Central memory CD8-positive, alpha-beta T cell (primary cell): Measurements from ENCODE around the gene LRPAP1.
"Not testable (repeated sequence)": the region's sequence is repeated elsewhere in the genome, so short reads cannot be mapped to it uniquely, and the experiment has no call there.

Experiments
- ATAC-seq: fragments of 150-1000 bp; cut with Tn5 transposase; replicated peaks from 2 replicates; pipeline ENCODE4 v1.10.0; 2022; ENCODE audit warnings: mild to moderate bottlenecking, moderate FRiP score, moderate number of reproducible peaks; ENCODE audit not compliant: poor library complexity, severe bottlenecking; ENCODE audit errors: extremely low read depth
- DNase-seq, 2 donors: peaks; one replicate each; pipeline ENCODE4 v3.0.0; 2021; ENCODE audit warnings: low spot score in 2 of 2
- H3K27ac Mint-ChIP-seq: one replicate; pipeline ENCODE4 v1.8.0; 2022; ENCODE audit warnings: low read depth, mild to moderate bottlenecking, moderate library complexity, mixed read lengths
- H3K27me3 Mint-ChIP-seq: one replicate; pipeline ENCODE4 v1.8.0; 2022; ENCODE audit warnings: mixed read lengths
- H3K36me3 Mint-ChIP-seq: one replicate; pipeline ENCODE4 v1.8.0; 2022; ENCODE audit warnings: mild to moderate bottlenecking, moderate library complexity, mixed read lengths; ENCODE audit not compliant: insufficient read depth
- H3K4me1 Mint-ChIP-seq: one replicate; pipeline ENCODE4 v1.8.0; 2022; ENCODE audit warnings: mixed read lengths
- H3K4me3 Mint-ChIP-seq: one replicate; pipeline ENCODE4 v1.8.0; 2022; ENCODE audit warnings: mild to moderate bottlenecking, moderate library complexity, mixed read lengths
- H3K9me3 Mint-ChIP-seq: one replicate; pipeline ENCODE4 v1.8.0; 2022; ENCODE audit warnings: mixed read lengths

The LRPAP1 gene

GRCh38 chr4:3557088-3557492, 24.9 kb upstream of the LRPAP1 start:
- not testable (repeated sequence) for H3K4me1 Mint-ChIP-seq, H3K9me3 Mint-ChIP-seq, H3K27ac Mint-ChIP-seq, H3K36me3 Mint-ChIP-seq, H3K27me3 Mint-ChIP-seq, ATAC-seq, DNase-seq, H3K4me3 Mint-ChIP-seq

DNA sequence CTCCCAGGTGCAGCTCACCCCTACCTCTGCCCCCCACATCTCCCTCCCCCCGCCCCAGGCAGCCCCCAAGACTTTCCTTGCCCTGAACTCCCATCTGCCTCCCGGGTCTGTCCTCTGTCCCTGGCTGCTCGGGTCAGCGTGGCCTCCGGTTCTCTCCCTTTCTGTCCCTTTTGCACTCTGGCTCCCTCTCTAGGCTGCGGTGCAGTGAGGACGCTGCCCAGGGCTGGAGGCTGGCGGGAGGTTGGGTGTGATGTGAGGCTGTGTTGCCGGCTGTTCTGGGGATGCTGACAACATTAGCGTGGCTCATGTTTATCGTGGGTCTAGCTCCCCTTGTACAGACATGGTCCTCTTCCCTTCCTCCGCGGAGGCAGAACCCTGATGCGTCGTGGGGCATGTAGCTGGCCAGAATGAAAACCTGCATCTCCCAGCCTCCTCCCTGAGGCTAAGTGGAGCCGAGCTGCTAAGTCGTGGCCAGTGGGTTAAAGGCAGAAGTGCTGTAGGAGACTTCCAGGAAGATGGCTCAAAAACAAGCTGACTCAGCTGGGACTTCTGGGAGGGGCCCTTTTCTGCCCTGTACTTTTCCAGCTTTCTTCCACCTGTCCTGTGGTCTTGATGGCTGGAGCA, 24.1 kb upstream of the LRPAP1 start:
- H3K9me3 Mint-ChIP-seq, DNase-seq, H3K4me3 Mint-ChIP-seq, H3K36me3 Mint-ChIP-seq, H3K27ac Mint-ChIP-seq, ATAC-seq, H3K4me1 Mint-ChIP-seq, H3K27me3 Mint-ChIP-seq: not testable (repeated sequence)

GRCh38 chr4:3555459-3556070, 23.3 kb upstream of the LRPAP1 start:
- not testable (repeated sequence) for H3K9me3 Mint-ChIP-seq, H3K4me1 Mint-ChIP-seq, H3K4me3 Mint-ChIP-seq, H3K36me3 Mint-ChIP-seq, DNase-seq, ATAC-seq, H3K27ac Mint-ChIP-seq, H3K27me3 Mint-ChIP-seq

DNA sequence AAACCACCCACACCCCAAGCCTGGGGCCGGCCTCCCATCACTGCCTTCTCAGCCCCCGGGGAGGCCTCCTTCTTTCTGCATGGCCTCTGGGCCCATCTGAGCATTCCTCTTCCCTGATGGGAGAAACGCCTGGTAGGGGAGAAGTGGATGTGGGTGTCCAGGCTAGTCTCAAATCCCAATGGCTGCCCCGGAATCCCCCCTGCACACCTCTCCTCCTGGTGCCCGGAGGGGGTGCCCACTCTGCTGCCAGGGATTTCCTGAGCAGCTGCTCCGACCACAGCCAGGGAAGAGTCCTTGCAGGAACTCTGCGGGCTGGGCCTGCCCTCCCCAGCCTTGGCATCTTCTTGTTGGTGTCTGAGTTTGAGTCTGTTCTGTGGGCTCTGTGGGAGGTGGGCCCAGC, 19.1 kb upstream of the LRPAP1 start:
- ATAC-seq, H3K27ac Mint-ChIP-seq, H3K4me3 Mint-ChIP-seq, H3K9me3 Mint-ChIP-seq, H3K36me3 Mint-ChIP-seq, H3K4me1 Mint-ChIP-seq, DNase-seq: not testable (repeated sequence)
- H3K27me3 Mint-ChIP-seq = peaks cover 10% of the 10 kb centered on the region

DNA sequence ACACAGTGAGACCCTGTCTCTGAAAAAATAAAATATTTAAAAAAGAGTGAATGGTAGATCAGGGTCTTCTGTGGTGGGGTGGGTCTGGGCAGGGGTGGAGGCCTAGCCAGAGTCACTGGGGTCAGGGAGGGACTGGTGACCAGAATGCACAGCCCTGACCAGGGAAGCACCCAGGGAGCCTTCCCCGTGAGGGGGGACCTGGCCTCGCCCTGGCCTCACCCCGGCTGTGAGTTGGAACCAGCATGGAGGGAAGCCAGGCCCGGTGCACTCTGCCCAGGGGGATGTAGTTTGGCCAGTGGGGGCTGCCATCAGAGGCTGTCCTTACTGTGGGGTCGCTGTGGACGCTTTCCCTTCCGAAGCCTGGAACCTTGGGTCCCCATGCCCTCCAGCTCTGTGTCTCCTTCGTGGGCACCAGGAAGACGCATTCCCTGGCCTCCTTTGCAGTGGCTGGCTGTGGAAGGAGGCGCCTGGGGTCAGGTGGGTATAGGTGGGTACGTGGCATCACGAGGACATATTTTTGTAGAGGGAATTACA, 18.6 kb upstream of the LRPAP1 start:
- H3K9me3 Mint-ChIP-seq, H3K4me1 Mint-ChIP-seq, H3K4me3 Mint-ChIP-seq, H3K36me3 Mint-ChIP-seq, DNase-seq, ATAC-seq, H3K27ac Mint-ChIP-seq: not testable (repeated sequence)
- peaks cover 10% of the 10 kb centered on the region for H3K27me3 Mint-ChIP-seq

DNA sequence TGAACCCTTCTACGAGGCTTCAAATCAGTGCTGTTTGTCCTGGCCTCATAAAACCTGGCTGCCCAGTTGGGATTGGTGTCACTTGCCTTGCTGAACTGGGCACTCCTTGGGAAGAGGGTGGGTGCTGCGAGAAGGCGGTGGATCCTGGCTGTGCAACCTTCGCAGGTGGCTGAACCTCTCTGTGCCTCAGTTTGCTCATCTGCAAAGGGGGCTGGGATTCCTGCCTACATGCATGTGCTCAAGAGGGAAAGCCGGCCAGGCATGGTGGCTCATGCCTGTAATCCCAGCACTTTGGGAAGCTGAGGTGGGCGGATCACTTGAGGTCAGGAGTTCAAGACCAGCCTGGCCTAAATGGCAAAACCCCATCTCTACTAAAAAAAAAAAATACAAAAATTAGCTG, 17.8 kb upstream of the LRPAP1 start:
- not testable (repeated sequence) for H3K9me3 Mint-ChIP-seq

GRCh38 chr4:3549694-3550001, 17.4 kb upstream of the LRPAP1 start:
- not testable (repeated sequence) for ATAC-seq, H3K36me3 Mint-ChIP-seq, H3K4me1 Mint-ChIP-seq, H3K27ac Mint-ChIP-seq, H3K9me3 Mint-ChIP-seq, H3K4me3 Mint-ChIP-seq, DNase-seq
- peaks cover 10% of the 10 kb centered on the region for H3K27me3 Mint-ChIP-seq

More for the DNA sequence above, 17.8 kb upstream of the LRPAP1 start:
- H3K27me3 Mint-ChIP-seq = peaks cover 10% of the 10 kb centered on the region
- not testable (repeated sequence) for H3K27ac Mint-ChIP-seq, H3K4me3 Mint-ChIP-seq, H3K36me3 Mint-ChIP-seq, DNase-seq, H3K4me1 Mint-ChIP-seq, ATAC-seq

DNA sequence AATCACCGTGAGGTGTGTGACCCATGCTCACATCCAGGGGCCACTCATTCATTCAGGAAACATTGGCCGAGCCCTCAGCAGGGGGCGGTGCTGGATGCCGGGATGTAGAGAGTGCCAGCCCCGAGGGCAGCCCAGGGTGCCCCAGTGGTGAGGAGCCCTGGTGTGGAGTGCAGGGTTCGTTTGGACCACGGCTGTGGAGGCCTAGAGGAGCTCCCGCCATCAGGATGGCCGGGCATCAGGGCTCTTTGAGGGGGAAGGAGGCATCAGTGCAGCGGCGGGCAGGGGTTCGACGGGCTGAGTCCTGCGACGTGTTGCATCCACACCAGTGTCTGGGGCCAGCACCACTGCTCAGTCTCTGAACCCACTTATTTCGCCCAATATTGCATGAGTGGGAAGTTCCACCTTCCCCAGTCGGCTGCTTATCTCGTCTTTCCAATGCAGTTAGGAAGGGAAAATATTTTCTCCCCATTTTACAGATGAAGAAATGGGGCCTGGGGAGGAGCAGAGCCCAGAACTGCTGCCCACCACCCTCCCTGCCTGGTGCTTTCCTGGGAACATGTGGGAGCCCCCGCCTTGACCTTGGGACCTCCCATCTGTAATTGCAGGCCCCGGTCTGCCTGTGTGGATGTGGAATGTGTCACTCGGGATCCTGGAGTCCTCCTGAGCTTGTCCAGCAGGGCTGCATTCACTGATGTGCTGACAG, 16.9 kb upstream of the LRPAP1 start:
- not testable (repeated sequence) for ATAC-seq, H3K4me1 Mint-ChIP-seq, H3K27ac Mint-ChIP-seq, H3K4me3 Mint-ChIP-seq, H3K9me3 Mint-ChIP-seq, H3K36me3 Mint-ChIP-seq, DNase-seq
- peaks cover 10% of the 10 kb centered on the region for H3K27me3 Mint-ChIP-seq

DNA sequence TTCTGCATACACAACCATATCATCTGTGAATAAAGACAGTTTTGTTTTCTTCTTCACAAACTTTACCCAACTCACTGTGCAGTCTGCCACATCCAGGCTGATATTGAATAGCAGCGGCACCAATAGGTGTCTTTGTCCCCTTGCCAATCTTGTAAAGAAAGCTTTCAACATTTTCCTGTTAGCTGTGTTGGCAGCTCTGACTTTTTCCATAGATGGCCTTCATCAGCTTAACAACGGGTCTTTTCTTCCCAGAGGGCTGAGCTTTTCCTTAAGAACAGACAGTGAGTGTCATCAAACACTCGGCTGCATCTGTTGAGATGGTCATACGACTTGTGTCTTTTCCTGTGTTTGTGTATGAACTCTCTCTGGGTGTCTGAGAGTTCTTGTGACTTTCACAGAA, 14.5 kb upstream of the LRPAP1 start:
- H3K4me1 Mint-ChIP-seq, H3K27ac Mint-ChIP-seq, ATAC-seq, H3K4me3 Mint-ChIP-seq, DNase-seq, H3K9me3 Mint-ChIP-seq, H3K36me3 Mint-ChIP-seq: not testable (repeated sequence)
- peaks cover 10% of the 10 kb centered on the region for H3K27me3 Mint-ChIP-seq

- not testable (repeated sequence) for DNase-seq, ATAC-seq, H3K4me3 Mint-ChIP-seq, H3K27ac Mint-ChIP-seq, H3K4me1 Mint-ChIP-seq, H3K9me3 Mint-ChIP-seq, H3K36me3 Mint-ChIP-seq
- peaks cover 10% of the 10 kb centered on the region for H3K27me3 Mint-ChIP-seq
These were observed 13.1 kb upstream of the LRPAP1 start for GRCh38 chr4:3545351-3545750.

- not testable (repeated sequence) for H3K4me1 Mint-ChIP-seq, H3K27ac Mint-ChIP-seq, H3K36me3 Mint-ChIP-seq, H3K4me3 Mint-ChIP-seq, DNase-seq, H3K9me3 Mint-ChIP-seq, ATAC-seq
- peaks cover 10% of the 10 kb centered on the region for H3K27me3 Mint-ChIP-seq
These were observed 12.2 kb upstream of the LRPAP1 start for GRCh38 chr4:3544259-3545025.

- DNase-seq, H3K4me1 Mint-ChIP-seq, H3K9me3 Mint-ChIP-seq, H3K36me3 Mint-ChIP-seq, H3K27ac Mint-ChIP-seq, ATAC-seq, H3K4me3 Mint-ChIP-seq: not testable (repeated sequence)
- peaks cover 10% of the 10 kb centered on the region for H3K27me3 Mint-ChIP-seq
These were observed 11.2 kb upstream of the LRPAP1 start for GRCh38 chr4:3543415-3543814.
